ENCODE results near the gene MTMR4.
"Not testable (repeated sequence)": the region's sequence is repeated elsewhere in the genome, so short reads cannot be mapped to it uniquely, and the experiment has no call there.

The MTMR4 gene

DNA sequence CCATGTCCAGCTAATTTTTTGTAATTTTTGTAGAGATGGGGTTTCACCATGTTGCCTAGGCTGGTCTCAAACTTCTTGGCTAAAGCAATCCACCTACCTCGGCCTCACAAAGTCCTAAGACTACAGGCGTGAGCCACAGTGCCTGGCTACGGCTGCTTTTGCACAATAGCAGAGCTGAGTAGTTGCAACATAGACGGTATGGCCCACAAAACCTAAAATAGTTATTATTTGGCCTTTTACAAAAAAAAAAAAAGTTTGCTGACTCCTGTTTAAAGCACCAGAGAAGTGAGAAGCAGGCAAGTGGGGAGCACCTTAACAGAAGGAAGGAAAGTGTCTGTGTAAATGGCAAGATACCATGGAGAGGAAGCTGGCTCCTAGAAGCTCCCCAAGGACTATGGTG is 20.9 kb downstream of the MTMR4 start:
- DNase-seq (ENCODE audit: low read depth) = no peak
- TF ChIP-seq, protein P1, sequence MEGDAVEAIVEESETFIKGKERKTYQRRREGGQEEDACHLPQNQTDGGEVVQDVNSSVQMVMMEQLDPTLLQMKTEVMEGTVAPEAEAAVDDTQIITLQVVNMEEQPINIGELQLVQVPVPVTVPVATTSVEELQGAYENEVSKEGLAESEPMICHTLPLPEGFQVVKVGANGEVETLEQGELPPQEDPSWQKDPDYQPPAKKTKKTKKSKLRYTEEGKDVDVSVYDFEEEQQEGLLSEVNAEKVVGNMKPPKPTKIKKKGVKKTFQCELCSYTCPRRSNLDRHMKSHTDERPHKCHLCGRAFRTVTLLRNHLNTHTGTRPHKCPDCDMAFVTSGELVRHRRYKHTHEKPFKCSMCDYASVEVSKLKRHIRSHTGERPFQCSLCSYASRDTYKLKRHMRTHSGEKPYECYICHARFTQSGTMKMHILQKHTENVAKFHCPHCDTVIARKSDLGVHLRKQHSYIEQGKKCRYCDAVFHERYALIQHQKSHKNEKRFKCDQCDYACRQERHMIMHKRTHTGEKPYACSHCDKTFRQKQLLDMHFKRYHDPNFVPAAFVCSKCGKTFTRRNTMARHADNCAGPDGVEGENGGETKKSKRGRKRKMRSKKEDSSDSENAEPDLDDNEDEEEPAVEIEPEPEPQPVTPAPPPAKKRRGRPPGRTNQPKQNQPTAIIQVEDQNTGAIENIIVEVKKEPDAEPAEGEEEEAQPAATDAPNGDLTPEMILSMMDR (IDR thresholded peaks at IDR 0.05; ENCODE audit: control insufficient read depth, extremely low read depth, insufficient read depth) = no peak
- no peak overlapping the region for H3K4me3 ChIP-seq (ENCODE audit: low read depth, low read length)

DNA sequence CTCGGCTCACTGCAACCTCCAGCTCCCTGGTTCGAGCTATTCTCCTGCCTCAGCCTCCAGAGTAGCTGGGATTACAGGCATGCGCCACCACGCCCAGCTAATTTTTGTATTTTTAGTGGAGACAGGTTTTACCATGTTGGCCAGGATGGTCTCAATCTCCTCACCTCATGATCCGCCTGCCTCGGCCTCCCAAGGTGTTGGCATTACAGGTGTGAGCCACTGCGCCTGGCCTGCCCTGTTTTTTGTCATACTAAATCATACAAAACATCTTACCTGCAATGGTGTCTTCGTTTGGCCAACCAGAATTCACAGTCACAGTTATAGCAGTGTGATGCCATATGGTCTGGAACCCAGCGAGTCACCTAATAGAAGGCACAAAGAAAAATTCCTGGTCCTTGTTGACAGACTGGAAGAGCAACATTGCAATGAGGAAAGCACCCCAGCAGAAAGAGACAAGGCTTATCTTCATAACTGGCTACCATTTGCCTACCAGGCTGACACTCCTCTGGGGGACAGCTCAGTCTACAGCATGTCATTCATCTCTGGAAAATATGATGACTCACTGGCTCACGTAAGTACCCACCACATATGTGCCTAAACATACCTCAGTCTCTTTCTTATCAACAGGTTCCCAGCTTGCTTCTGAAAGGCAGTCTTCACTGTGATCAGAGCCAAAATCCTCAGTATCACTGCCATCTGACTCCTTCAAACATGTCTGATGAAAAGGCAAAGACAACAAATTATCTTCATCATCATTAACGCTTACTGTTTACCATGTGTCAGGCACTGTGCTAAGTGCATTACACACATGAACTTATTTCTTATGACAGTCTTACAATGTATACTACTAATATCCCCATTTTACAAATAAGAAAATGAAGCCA is 22.0 kb downstream of the MTMR4 start:
- no peak overlapping the region for H3K4me3 ChIP-seq (ENCODE audit: low read depth, low read length)
- TF ChIP-seq, protein P1 (IDR thresholded peaks at IDR 0.05; ENCODE audit: control insufficient read depth, extremely low read depth, insufficient read depth) = no peak
- no peak for DNase-seq (ENCODE audit: low read depth)

DNA sequence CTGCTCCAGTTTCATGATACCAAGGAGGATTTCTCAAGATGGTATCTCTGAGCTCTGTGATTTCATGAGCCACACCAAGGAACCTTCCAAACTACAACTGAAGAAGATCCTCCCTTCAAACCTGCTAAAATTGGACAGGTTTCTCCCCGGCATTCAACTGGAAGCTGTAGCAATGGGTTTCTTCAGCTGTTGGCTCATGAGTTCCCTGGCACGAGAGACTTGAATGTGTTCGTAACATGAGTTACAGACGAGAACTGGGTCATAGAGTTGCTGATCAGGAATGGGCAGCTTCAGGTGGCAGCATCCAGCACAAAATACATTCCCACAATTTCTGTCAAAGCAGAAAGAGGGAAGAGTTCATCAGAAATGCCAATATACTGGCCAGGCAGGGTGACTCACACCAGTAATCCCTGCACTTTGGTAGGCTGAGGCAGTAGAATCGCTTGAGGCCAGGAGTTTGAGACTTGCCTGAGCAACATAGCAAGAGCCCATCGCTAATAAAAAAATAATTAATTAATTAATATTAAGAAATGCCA is 22.9 kb downstream of the MTMR4 start:
- no peak for DNase-seq (ENCODE audit: low read depth)
- TF ChIP-seq, protein P1 (IDR thresholded peaks at IDR 0.05; ENCODE audit: control insufficient read depth, extremely low read depth, insufficient read depth) = no peak
- H3K4me3 ChIP-seq (ENCODE audit: low read depth, low read length) = no peak overlapping the region

DNA sequence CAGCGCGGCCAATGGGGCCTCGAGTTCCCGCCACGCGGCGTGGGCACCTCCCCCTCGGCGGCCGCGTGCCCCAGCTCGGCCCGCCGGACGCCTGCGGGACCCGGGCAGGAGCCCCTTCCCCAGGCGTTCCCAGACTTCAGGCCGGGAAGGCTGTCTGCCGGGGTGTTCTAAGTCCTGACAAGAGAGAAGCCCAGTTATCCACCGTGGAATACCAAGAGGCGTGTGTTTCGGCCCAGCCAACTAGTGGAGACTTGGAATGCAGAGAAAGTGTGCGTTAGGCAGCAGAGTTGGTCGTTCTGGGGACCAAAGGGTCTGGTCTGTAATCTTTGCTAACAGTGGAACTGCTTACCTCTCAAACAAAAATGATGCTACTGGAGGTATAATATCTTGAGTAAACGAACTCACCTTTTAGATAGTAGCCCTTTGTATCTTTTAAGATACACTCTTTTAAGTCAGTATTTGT is 26.0 kb downstream of the MTMR4 start:
- H3K4me3 ChIP-seq (ENCODE audit: low read depth, low read length) = no peak overlapping the region
- TF ChIP-seq, protein P1 (IDR thresholded peaks at IDR 0.05; ENCODE audit: control insufficient read depth, extremely low read depth, insufficient read depth) = no peak
- no peak for DNase-seq (ENCODE audit: low read depth)

DNA sequence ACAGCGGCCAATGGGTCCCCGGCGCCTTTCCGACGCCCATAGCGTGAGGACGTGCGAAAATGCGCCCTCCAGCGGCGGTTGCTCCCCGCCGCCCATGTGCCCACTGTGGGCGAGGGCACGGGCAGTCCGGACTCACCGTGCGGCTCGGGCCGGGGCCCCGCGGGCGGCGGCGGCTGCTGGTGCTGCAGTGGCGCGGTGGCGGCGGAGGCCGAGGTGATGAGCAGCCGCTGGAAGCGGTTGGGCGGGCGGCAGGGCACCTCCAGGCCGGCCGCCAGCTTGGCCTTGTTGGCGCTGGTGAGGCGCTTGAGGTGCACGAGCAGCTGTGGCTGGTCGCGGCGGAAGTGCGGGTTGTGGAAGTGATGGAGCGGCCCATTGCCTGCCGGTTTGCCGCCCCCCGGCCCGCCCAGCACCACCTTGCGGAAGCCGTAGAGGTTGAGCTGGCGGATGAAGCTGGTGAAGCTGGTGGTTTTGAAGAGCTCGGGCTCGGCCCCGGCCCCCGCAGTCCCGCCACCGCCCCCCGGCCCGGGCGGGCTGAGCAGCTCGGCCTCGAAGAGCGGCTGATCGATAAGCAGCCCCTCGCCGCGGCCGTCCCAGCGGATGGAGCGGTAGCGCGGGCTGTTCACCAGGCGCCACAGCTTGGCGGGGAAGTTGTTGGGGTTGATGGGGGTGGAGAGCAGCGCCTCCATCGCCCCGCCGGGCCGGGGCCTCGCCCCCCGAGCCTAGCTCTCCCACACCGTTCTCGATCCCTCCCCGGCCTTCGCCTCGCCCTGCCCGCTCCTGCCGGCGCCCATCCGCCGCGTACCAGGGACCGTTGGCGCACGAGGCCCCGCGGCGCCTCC is 26.6 kb downstream of the MTMR4 start, which contains the start of gene HSF5:
HSF5 (minus strand) TSS at position 820 of the 839 bp plus-strand sequence; CDS start at position 686, 134 bp downstream.
- TF ChIP-seq, protein P1 (IDR thresholded peaks at IDR 0.05; ENCODE audit: control insufficient read depth, extremely low read depth, insufficient read depth) = no peak
- no peak for DNase-seq (ENCODE audit: low read depth)
- H3K4me3 ChIP-seq (ENCODE audit: low read depth, low read length) = no peak within 1 kb of the TSS

DNA sequence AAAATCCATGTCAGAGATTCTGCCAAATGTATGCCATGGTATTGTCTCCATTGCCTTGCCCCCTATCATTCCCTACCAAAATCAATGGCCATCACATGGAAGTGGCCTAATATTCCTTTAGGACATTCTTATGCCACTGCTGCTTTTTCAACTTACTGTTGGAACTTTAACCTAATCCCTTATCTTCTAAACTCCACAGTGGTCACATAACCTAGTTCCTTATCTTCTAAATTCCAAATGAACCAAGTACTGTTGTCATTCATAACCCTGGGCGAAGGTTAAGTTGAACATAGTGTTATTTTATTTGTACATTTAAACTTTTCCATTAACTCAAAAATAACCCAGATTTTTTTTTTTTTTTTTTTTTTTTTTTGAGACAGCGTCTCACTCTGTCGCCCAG is 29.8 kb downstream of the MTMR4 start:
- TF ChIP-seq, protein P1 (IDR thresholded peaks at IDR 0.05; ENCODE audit: control insufficient read depth, extremely low read depth, insufficient read depth) = no peak
- H3K4me3 ChIP-seq (ENCODE audit: low read depth, low read length) = no peak overlapping the region
- DNase-seq (ENCODE audit: low read depth) = no peak

DNA sequence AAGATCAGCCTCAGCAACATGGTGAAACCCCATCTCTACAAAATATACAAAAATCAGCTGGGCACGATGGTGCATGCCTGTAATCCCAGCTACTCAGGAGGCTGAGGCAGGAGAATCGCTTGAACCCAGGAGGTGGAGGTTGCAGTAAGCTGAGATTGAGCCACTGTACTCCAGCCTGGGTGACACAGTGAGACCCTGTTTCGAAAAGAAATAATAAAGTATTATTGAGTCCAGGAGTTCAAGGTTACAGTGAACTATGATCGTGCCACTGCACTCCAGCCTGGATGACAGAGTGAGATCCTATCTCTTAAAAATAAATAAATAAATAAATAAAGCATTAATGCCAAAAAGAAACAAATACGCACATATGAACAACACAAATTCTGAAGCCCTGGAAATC is 32.6 kb downstream of the MTMR4 start:
- DNase-seq (ENCODE audit: low read depth); H3K4me3 ChIP-seq (ENCODE audit: low read depth, low read length): not testable (repeated sequence)

Measured in LNCaP clone FGC (cell line).